Spleen (tissue), 7 donors: ENCODE results near the gene RUFY1.

Experiments used
- CTCF ChIP-seq, 11 experiments: fragments of 200-600 bp in 7 of 11; fragments of 450-650 bp in 4 of 11; sonication (generic) in 4 of 11; IDR thresholded peaks in 8 of 11; conservative IDR thresholded peaks in 3 of 11; 1 replicate in 7 of 11; 2 replicates in 4 of 11; pipeline versions ENCODE4 v1.4.0 to v1.8.0; 2016 to 2021; ENCODE audit warnings: antibody characterized with exemption in 11 of 11, inconsistent platforms in 4 of 11, mild to moderate bottlenecking in 1 of 11
- POLR2A ChIP-seq, 3 donors: fragments of 450-650 bp; IDR thresholded peaks; one replicate each; pipeline ENCODE4 v1.5.1; 2017; ENCODE audit warnings: antibody characterized with exemption in 3 of 3, mild to moderate bottlenecking in 1 of 3
- donor health status: DM: no; HTN: no; CAD: no; lungs with moderate emphysema.
- donor health status: DM: no; HTN: no; CAD: no.
- donor health status: DM: no; HTN: no; CAD: no.

DNA sequence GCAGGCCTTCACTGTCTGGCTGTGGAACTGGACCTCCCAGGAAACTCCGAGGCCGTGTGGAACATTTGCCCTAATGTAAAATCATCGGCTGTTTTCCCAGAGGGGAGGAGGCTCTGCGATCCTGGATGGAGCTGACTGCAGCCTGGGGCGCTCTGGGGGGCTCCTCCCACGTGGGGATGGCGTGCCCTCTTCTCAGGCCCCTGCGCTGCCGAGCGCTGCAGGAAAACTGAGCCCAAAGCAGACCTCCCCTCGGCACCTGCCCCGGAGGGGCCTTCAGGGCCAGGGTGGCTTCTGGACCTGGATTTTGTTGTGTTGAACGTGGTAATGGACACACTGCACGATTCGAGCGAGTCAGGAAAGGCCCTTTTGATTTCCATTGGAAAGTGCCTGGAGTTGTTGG is 49.2 kb downstream of the RUFY1 start:
- TF ChIP-seq CTCF (IDR thresholded peaks at IDR 0.05 in 8 of 11, conservative IDR thresholded peaks at IDR 0.05 in 3 of 11) (no peak), POLR2A (IDR thresholded peaks at IDR 0.05) (no peak)
